Measurements from ENCODE around the gene ELOF1.
"Not testable (repeated sequence)": the region's sequence is repeated elsewhere in the genome, so short reads cannot be mapped to it uniquely, and the experiment has no call there.

The ELOF1 gene

DNA sequence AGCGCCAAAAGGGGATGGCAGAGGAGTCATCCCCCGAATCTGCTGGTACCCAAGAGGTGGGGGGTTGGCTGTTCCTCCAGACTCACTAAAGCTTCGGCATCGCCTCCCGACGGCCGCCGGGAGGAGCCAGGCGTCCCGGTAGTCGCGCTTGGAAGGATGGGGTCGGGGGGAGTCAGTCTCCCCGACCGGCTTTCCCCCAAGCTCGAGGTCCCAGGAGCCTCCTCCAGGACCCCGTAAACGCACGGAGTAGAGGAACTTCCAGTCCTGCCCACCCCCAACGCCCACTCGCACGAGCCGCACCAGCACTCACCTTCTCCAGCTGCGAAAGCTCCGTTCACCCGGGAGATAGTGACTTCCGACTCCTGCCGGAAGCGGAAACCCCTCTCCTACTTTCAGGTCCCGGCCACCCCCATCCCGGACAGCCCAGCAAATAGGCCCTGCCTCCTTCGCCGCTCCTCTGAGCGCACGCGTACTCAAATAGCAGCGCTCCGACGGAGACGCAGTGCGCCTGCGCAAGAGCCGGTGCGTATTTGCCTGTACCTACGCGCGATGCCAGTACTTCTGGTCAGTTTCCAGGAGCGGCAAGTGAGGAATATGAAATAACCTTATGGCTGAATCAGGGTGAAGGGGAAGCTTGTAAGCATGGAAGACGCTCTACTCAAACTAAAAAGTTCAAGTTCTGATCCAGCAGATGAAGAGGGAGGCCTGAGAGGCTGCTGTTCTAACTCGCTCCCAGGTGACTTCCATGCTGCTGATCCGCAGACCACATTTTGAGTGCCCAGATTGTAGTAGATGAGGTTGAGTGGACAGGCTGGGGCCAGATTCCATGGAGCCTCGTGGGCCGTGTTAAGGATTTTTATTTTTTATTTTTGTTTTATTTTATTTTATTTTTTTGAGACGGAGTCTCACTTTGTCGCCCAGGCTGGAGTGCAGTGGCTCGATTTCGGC lies at the start of gene ELOF1:
Gene ELOF1, minus strand, starts transcription at position 350 of the 948 bp plus-strand sequence. CDS start 4,883 bp downstream, outside the sequence.
- Histone ChIP-seq H3K9me3 (ENCODE audit: control insufficient read depth, low read length) (no peaks in the 10 kb centered on the region), H3K9ac (ENCODE audit: low read length) (peak within 1 kb of the TSS; percentile 92), H3K27me3 (replicated peaks; ENCODE audit: control insufficient read depth, insufficient read depth, low read length) (no peaks in the 10 kb centered on the region), H3K36me3 (ENCODE audit: control insufficient read depth, insufficient read depth, low read length, severe bottlenecking) (peaks cover 9% of the 10 kb centered on the region), H3K4me1 (ENCODE audit: control insufficient read depth, insufficient read depth, low read length) (peaks cover 15% of the 10 kb centered on the region), H3K4me3 (ENCODE audit: low read length) (peak within 1 kb of the TSS; percentile 94)
- DNase-seq (ENCODE audit: low read depth) = peak; percentile 100

DNA sequence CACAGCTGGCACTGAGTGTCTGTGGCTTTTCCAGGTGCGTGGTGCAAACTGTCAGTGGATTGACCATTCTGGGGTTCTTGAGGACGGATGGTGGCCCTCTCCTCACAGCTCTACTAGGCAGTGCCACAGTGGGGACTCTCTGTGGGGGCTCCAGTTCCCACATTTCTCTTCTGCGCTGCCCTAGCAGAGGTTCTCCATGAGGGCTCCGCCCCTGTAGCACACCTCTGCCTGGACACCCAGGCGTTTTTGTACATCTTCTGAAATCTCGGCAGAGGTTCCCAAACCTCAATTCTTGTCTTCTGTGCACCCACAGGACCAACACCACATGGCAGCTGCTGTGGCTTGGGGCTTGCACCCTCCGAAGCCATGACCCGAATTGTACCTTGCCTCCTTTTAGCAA lies 47.5 kb upstream of the ELOF1 start:
- H3K36me3 ChIP-seq (ENCODE audit: control insufficient read depth, insufficient read depth, low read length, severe bottlenecking) = peaks cover 8% of the 10 kb centered on the region

DNA sequence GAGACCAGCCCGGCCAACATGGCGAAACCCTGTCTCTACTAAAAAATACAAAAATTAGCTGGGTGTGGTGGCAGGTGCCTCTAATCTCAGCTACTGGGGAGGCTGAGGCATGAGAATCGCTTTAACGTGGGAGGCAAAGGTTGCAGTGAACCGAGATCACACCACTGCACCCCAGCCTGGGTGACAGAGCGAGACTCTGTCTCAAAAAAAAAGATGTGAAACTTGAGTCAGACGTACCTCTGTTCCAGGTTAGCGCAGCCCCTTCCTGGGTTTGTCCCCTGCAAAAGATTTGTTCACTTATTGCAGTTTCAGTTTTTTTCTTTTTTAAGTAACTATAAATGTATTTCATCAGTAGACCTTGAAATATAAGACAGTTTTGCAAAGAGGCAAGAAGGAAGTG lies 40.7 kb upstream of the ELOF1 start:
- H3K36me3 ChIP-seq (ENCODE audit: control insufficient read depth, insufficient read depth, low read length, severe bottlenecking) = not testable (repeated sequence)

More for the DNA sequence above, 47.5 kb upstream of the ELOF1 start:
- no peak for DNase-seq (ENCODE audit: low read depth)
- Histone ChIP-seq H3K9ac (ENCODE audit: low read length) (no peak overlapping the region), H3K4me3 (ENCODE audit: low read length) (no peak overlapping the region), H3K9me3 (ENCODE audit: control insufficient read depth, low read length) (no peaks in the 10 kb centered on the region), H3K27me3 (replicated peaks; ENCODE audit: control insufficient read depth, insufficient read depth, low read length) (no peaks in the 10 kb centered on the region), H3K4me1 (ENCODE audit: control insufficient read depth, insufficient read depth, low read length) (no peaks in the 10 kb centered on the region)

DNA sequence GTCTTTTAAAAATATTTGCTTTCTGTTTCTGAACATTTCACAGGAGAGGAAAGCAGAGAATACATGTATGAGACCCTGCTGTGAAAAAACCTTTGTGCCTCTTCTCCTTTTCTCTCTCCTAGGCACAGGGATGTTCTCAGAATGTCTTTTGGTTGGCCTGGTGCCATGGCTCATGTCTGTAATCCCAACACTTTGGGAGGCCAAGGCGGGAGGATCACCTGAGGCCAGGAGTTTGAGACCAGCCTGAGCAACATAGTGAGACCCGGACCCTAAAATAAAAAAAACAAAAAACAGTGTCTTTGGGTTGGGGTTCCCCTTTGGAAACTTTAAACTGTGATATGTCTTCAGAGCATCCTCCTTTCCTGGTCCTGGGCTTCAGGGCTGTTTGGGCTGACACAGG lies 39.7 kb upstream of the ELOF1 start:
- H3K4me3 ChIP-seq (ENCODE audit: low read length) = peak overlapping the region; percentile 93
- H3K9me3 ChIP-seq (ENCODE audit: control insufficient read depth, low read length) = no peaks in the 10 kb centered on the region
- H3K4me1 ChIP-seq (ENCODE audit: control insufficient read depth, insufficient read depth, low read length) = peaks cover 6% of the 10 kb centered on the region
- H3K36me3 ChIP-seq (ENCODE audit: control insufficient read depth, insufficient read depth, low read length, severe bottlenecking) = no peaks in the 10 kb centered on the region
- H3K27me3 ChIP-seq (replicated peaks; ENCODE audit: control insufficient read depth, insufficient read depth, low read length) = no peaks in the 10 kb centered on the region
- no peak for DNase-seq (ENCODE audit: low read depth)
- no peak overlapping the region for H3K9ac ChIP-seq (ENCODE audit: low read length)

More for the DNA sequence above, 40.7 kb upstream of the ELOF1 start:
- DNase-seq (ENCODE audit: low read depth); H3K9ac ChIP-seq (ENCODE audit: low read length); H3K4me1 ChIP-seq (ENCODE audit: control insufficient read depth, insufficient read depth, low read length); H3K4me3 ChIP-seq (ENCODE audit: low read length); H3K27me3 ChIP-seq (replicated peaks; ENCODE audit: control insufficient read depth, insufficient read depth, low read length); H3K9me3 ChIP-seq (ENCODE audit: control insufficient read depth, low read length): not testable (repeated sequence)

DNA sequence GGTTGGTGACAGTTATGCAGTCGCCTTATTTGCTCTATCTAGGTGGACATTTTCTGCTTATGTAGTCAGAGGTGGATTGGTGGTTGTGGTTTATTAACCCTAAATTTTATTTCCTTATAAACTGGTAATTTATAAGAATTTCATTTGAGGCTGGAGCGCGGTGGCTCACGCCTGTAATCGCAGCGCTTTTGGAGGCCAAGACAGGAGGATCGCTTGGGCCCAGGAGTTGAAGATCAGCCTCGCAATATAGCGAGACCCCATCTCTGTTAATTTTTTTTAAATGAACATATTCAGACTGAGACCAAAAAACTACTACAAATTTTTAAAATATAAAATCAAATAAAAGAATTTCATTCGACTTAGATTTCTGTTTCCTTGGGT lies 39.1 kb upstream of the ELOF1 start:
- peaks cover 6% of the 10 kb centered on the region for H3K4me1 ChIP-seq (ENCODE audit: control insufficient read depth, insufficient read depth, low read length)
- peak overlapping the region; percentile 93 for H3K4me3 ChIP-seq (ENCODE audit: low read length)
- H3K27me3 ChIP-seq (replicated peaks; ENCODE audit: control insufficient read depth, insufficient read depth, low read length) = no peaks in the 10 kb centered on the region
- DNase-seq (ENCODE audit: low read depth) = no peak
- peak overlapping the region; percentile 97 for H3K9ac ChIP-seq (ENCODE audit: low read length)
- H3K9me3 ChIP-seq (ENCODE audit: control insufficient read depth, low read length) = no peaks in the 10 kb centered on the region
- no peaks in the 10 kb centered on the region for H3K36me3 ChIP-seq (ENCODE audit: control insufficient read depth, insufficient read depth, low read length, severe bottlenecking)

DNA sequence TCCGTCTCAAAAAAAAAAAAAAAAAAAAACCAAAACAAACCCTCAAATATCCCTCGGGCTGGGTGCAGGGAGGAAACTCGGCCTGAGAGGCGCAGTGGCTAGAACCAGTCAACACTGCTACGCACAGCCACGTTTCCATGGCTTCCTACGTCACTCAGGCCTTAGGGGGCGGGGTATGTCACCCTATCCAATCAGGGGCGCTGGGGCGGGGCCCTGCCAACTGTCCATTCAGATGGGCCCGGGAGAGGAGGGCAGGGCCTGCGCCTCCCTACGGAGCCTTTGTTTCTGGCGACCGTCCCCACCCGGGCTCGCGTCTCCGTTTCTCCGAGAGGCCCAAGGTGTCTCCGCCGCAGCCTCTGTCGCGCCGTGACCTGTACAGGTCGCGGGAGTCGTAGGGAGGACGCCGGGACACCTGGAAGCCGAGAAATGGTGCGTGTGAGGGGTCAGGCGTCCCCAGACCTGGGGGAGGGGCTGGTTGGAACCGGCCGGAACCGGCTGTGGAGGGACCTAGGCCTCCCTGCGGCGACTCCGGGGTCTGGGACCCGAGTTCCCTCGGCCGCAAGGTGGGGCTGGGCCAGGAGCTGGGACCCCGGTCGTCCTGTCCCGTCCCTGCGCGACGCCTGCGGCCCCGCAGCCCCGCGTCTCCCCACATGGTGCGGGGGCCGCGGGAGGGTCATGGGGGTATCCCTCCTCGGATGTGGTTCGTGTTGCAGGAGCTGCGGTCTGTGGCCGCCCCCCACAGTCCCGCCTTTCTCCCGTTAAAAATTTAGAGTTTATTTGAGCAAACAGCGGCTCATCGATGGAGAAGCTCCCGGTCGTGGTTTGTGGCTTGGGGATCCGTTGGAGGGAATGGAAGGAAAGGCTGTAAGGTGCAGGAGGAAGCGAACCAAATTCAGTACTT lies 38.4 kb upstream of the ELOF1 start, which contains the start of gene ZNF627:
Gene ZNF627, plus strand, starts transcription at position 282 of the 901 bp plus-strand sequence. Its CDS starts 145 bp downstream, at position 427.
- peaks cover 6% of the 10 kb centered on the region for H3K4me1 ChIP-seq (ENCODE audit: control insufficient read depth, insufficient read depth, low read length)
- H3K36me3 ChIP-seq (ENCODE audit: control insufficient read depth, insufficient read depth, low read length, severe bottlenecking) = no peaks in the 10 kb centered on the region
- no peaks in the 10 kb centered on the region for H3K27me3 ChIP-seq (replicated peaks; ENCODE audit: control insufficient read depth, insufficient read depth, low read length)
- peak; percentile 99 for DNase-seq (ENCODE audit: low read depth)
- peak within 1 kb of the TSS; percentile 97 for H3K9ac ChIP-seq (ENCODE audit: low read length)
- no peaks in the 10 kb centered on the region for H3K9me3 ChIP-seq (ENCODE audit: control insufficient read depth, low read length)
- H3K4me3 ChIP-seq (ENCODE audit: low read length) = peak within 1 kb of the TSS; percentile 93

DNA sequence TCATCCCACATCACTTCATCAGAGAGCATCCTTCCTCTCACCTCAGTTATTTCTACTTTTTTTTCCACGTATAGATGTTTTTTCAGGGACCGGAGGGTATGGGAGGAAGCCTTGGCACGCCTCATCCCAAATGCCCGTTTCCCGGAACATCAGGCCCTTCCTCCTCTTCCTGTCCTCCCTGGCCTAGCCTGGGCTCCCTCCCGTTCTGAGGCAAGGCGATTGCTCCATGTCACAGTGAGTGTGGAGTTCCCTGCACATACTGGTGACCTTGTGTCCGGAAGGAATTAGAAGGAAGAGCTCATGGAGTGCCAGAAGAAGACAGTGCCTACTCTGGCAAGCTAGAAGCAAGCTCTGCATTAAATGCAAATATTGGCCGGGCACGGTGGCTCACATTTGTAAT lies 37.1 kb upstream of the ELOF1 start:
- H3K9me3 ChIP-seq (ENCODE audit: control insufficient read depth, low read length) = no peaks in the 10 kb centered on the region
- H3K9ac ChIP-seq (ENCODE audit: low read length) = no peak overlapping the region
- no peak for DNase-seq (ENCODE audit: low read depth)
- H3K36me3 ChIP-seq (ENCODE audit: control insufficient read depth, insufficient read depth, low read length, severe bottlenecking) = no peaks in the 10 kb centered on the region
- H3K4me3 ChIP-seq (ENCODE audit: low read length) = no peak overlapping the region
- H3K4me1 ChIP-seq (ENCODE audit: control insufficient read depth, insufficient read depth, low read length) = peaks cover 6% of the 10 kb centered on the region
- no peaks in the 10 kb centered on the region for H3K27me3 ChIP-seq (replicated peaks; ENCODE audit: control insufficient read depth, insufficient read depth, low read length)

DNA sequence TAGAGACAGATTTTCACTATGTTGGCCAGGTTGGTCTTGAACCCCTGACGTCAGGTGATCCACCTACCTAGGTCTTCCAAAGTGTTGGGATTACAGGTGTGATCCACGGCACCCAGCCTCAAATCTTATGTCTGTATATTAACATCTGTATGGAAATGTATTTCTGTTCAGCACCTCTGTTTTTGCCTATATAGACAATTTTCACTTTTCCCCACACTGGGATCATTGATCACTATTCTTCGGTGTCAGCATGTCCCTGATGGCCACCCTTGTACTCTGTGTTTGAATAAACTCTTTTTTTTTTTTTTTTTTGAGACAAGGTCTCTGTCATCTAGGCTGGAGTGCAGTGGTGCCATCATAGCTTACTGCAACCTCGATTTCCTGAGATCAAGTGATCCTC lies 35.1 kb upstream of the ELOF1 start:
- Histone ChIP-seq H3K9me3 (ENCODE audit: control insufficient read depth, low read length) (no peaks in the 10 kb centered on the region), H3K4me1 (ENCODE audit: control insufficient read depth, insufficient read depth, low read length) (peaks cover 6% of the 10 kb centered on the region), H3K36me3 (ENCODE audit: control insufficient read depth, insufficient read depth, low read length, severe bottlenecking) (no peaks in the 10 kb centered on the region), H3K9ac (ENCODE audit: low read length) (no peak overlapping the region), H3K4me3 (ENCODE audit: low read length) (no peak overlapping the region), H3K27me3 (replicated peaks; ENCODE audit: control insufficient read depth, insufficient read depth, low read length) (no peaks in the 10 kb centered on the region)
- DNase-seq (ENCODE audit: low read depth) = no peak

DNA sequence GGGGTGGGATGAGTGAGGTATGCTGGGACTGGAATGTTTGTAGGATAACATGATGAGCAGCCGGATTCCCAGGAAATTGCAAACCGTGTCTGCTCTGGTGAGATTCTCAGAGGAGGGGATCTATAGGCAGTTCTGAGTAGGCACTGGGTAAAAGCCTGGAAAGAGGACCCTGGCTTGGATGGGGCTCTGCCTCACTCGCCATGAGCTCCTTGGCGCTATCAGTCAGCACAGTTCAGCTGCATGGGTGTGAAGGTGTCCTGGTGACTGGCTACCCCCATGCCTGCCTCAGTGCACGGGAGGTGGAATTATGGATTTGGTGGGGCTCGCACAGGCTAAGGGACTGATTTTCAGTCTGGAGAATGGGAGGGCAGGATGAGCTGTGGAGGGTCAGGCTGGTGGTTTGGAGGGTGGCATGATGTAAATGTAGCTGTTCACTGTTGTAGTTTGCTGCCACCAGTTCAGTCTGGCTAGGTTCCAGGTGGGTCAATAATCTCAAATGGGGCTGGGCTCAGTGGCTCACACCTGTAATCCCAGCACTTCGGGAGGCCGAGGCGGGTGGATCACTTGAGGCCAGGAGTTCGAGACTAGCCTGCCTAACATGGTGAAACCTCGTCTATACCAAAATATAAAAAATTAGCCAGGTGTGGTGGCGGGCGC lies 29.1 kb upstream of the ELOF1 start:
- Histone ChIP-seq H3K4me3 (ENCODE audit: low read length) (no peak overlapping the region), H3K9me3 (ENCODE audit: control insufficient read depth, low read length) (no peaks in the 10 kb centered on the region), H3K9ac (ENCODE audit: low read length) (no peak overlapping the region), H3K36me3 (ENCODE audit: control insufficient read depth, insufficient read depth, low read length, severe bottlenecking) (no peaks in the 10 kb centered on the region), H3K27me3 (replicated peaks; ENCODE audit: control insufficient read depth, insufficient read depth, low read length) (no peaks in the 10 kb centered on the region), H3K4me1 (ENCODE audit: control insufficient read depth, insufficient read depth, low read length) (no peaks in the 10 kb centered on the region)
- DNase-seq (ENCODE audit: low read depth) = no peak

DNA sequence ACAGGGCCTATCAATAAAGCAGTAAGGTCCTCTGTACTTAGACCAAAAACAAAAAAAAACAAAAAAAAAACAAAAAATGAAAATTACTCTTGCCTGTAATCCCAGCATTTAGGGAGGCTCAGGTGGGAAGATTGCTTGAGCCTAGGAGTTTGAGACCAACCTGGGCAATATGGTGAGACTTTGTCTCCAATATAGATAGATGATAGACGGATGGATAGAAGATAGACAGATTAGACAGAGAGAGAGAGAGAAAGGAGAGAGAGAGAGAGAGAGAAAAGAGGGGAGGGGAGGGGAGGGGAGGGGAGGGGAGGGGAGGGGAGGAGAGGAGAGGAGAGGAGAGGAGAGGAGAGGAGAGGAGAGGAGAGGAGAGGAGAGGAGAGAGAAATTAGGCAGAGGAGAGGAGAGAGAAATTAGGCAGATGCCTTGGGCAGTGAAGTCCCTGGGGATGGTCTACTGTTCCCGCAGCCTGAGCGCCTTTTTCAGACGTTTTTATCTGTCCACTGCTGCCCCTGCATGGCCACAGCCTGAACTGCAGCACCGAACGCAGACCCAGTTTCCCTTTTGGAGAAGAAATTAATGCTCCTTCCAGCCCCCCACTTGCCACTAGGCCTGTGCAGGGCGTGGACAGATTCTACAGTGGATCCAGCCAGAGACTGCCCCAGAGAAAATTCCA lies 28.4 kb upstream of the ELOF1 start:
- Histone ChIP-seq H3K4me1 (ENCODE audit: control insufficient read depth, insufficient read depth, low read length) (no peaks in the 10 kb centered on the region), H3K36me3 (ENCODE audit: control insufficient read depth, insufficient read depth, low read length, severe bottlenecking) (no peaks in the 10 kb centered on the region), H3K9me3 (ENCODE audit: control insufficient read depth, low read length) (no peaks in the 10 kb centered on the region), H3K9ac (ENCODE audit: low read length) (no peak overlapping the region), H3K27me3 (replicated peaks; ENCODE audit: control insufficient read depth, insufficient read depth, low read length) (no peaks in the 10 kb centered on the region), H3K4me3 (ENCODE audit: low read length) (no peak overlapping the region)
- DNase-seq (ENCODE audit: low read depth) = peak; percentile 92
